Stimulated activated CD8-positive, alpha-beta memory T cell treated with anti-CD3 and anti-CD28 coated beads, Interleukin-15, amount 100 ng/mL, for 4 hours (primary cell): ENCODE results near the gene RFTN1.

ENCODE experiments used
- DNase-seq, 2 donors: peaks; one replicate each; pipeline ENCODE4 v3.0.0-alpha.2; 2020; ENCODE audit warnings: low read depth in 2 of 2

RFTN1 gene

DNA sequence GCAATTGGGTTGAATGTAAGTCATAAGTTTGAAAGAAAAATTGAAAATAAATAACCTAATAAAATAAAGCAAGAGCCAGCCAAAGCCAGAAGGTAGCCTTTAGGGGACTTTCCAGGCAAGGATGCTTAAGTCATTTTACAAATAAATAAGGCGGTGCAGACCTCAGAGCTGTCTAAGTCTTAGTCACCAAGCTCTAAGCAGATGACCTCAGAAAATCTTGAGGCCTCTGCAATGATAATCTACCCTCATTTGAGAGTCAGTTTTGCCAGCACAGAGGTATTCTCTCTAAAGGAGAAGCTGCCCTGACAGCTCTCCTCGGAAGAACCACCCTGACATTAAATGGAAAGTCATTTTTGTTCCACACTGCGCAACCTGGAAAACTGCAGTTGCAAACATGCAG, 134.6 kb downstream of the RFTN1 start:
- no peak for DNase-seq

DNA sequence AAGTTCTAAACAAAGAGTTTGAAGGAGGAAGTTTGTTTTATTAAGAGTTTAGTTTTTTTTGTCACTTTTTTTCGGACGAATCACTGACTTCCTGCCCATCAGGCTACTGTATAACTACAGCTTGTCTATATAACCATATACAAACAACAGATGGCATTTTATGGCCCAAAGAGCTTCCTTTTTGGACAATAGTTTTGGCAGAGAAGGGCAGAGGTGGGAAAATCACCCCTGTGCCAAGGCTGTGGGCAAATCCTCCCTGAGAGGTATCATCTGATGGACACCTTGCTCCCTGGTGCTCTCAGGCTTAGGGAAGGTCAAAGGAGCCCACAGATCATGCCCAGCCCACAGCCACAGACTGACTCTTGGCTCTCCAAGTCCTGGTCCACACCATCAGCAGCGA, 135.1 kb downstream of the RFTN1 start:
- no peak for DNase-seq

- DNase-seq = no peak
These were observed 135.6 kb downstream of the RFTN1 start for GRCh38 chr3:16377847-16378302.

DNA sequence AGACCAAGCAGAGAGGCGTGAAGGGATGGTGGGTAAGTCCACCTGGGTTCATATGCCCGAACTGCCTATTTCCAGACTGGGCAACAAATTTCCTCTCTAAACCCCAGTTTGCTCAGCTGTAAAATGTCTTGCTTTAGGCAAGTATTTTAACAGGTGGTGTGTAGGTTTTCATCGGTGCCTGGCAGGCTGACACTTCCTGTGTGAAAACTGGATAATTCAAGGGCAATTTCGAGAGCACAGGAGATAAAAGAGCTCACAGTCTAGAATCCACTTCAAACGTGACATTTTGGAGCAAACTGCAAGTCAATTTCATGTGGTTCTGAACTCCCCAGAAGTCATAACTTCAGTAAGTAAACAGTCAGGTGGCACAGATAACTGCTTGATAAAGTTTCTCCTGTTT, 136.3 kb downstream of the RFTN1 start:
- DNase-seq = no peak

DNA sequence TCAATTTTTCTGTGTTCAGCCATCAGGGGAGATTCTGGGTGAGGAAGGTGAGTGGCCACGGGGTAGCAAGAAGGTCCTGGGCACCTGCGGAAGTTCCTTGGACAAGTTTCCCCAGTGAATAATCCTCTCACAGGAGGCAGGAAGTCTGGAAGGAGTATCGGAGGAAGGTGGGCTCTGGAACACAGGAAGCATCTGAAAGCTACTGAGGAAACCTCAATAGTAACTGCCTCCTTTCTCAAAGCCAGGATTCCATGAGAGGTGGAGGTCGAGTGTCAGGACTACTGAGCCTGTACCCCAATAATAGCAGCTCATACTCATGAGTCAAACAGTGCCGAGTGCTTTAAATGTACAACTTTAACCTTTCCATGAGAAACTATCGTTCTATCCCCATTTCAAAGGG, 137.6 kb downstream of the RFTN1 start:
- no peak for DNase-seq

GRCh38 chr3:16374935-16375245, 138.6 kb downstream of the RFTN1 start:
- no peak for DNase-seq

DNA sequence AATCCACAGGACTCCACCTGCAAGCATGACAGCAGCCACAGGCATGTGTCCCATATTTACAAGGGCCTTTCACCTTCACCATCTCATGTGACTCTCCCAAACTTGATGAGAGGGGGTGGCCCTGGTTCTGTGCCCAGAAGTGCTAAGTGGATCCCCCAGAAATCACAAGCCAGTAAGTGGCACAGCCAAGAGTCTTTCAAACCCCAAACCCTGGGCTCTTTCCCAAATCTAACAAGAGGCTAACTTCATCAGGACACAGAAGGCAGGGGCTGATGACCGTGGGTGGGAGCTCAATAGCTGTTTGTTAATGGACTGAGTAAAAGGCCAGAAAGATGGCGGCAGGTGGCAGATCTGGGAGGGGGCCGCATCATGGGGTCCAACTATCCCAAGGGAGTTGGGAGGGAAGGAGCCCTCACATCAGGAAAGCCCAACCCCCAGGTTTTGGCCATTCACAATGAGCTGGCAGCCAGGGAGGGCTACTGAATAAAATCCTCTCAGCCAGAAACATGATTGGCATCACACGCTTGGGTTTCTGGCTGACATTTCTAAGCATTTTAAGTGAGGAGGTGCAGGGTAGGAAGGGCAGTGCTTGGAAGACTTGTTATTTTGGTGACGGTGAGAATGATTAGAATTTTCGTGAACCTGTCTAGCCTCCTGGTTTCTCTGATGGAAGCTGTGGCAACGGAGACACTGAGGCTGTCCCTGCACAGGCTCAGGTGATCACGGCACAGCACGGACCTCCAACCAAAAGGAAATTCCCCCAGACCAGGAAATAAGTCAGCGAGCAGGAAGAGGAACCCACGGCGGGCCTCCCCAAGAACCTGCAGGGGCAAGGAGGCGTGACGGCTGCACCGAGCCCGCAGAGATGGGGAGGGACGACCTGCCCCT, 139.2 kb downstream of the RFTN1 start:
- DNase-seq = no peak

DNA sequence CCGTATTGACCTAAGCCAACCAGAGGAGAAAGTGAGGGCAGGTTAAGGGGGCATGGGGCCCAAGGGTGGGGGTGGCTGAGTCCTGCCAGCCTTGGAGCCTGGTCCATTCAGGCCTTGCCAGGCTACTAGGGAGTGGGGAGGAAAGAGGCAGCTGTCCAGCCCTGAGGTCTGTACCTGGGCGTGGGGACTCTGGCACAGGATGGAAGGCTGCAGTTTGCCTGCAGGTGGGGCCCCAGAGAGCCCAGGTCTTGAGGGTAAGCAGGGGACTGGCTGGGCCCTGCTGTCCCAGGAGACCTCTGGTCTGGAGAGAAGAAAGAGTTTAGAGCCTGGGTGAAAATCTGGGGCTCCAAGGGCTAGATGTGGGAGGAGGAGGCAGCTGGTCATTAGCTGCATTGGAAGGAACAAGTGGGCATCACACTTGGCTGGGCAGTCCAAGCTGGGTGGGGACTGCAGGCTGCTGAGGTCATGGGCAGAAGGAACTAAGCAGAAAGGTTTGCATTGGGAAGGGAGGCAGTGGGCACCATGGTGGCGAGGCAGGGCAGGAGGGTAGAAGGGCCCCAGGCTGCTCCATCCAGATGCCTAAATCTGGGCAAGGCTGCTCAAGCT, 140.1 kb downstream of the RFTN1 start:
- DNase-seq = no peak

DNA sequence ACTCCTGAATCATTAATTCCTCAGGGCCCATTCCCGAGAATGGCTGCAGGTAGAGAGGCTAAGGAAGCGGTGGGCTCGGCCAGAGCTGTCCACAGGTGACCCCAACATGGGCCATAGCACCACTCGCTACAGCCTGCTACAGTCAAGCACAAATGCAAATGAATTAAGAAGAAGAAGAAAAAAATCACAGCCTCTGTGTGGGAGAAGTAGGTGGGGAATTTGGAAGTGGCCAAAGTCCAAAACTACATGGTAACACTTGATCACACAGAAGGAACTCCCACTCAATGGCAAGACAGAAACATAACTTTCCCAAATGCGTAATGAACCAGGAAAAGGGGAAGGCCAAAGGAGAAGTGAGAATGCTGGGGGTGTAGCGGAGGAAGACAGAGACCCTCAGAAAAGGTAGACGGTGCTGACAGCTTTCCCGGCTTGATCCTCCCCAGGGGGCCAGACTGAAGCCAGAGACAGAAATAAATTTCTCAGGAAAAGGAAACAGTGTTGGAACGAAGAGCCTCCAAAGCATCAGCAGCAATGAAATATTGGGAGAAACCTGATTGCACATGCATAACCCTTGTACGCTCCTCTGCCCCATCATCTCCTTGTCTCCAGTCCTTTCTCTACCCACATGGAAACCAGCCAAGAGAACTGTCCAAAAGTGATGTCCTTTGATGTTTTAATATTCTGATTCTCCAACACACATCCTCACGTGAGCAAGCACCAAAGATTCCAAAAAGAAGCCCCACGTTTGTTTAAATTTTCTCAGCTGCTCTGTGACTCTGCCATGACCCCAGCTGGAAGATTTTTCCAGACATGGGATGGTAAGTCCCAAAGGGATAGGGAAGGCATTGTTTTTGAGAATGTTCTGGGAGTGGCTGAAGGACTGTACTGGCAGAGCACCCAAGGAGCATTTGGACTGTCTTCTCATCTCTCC, 140.9 kb downstream of the RFTN1 start:
- no peak for DNase-seq

DNA sequence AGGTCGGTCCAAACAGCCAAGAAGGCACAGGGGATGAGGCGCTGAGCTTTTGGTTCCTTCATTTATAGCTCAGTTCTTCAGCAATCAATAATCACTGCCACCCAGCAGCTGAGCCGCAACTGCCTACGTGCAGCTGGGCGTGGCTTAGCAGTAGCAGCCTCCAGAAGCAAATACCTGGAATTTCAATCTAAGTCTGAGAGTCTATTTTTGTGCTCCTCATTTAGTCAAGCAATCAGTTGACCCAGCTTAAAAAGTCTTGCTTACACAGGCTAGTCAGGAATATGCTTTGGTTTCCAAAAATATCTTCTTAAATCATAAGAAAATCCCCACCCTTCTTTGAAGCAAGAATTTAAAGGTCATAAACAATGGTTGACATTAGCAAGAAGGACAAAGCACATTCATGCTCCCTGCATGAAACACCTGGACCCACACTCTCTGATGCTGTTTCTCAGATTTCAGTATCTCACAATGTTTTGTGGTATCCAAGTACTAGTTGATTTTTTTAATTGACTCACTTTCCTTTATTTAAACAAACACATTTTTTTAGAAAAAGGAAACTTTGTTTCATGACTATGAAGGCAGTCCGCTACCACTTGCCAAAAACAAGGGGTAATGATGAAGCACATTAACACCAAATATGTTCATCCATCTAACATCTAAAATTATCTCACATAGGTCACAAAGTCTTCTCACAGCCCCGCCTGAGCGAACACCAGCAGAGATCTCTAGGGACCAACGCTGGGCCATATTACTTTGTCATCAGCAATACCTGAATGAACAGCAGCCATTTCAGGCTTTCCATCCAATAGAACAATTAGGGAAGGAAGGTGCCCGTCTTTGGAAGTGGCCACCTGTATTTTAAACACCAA, 142.4 kb downstream of the RFTN1 start:
- no peak for DNase-seq

DNA sequence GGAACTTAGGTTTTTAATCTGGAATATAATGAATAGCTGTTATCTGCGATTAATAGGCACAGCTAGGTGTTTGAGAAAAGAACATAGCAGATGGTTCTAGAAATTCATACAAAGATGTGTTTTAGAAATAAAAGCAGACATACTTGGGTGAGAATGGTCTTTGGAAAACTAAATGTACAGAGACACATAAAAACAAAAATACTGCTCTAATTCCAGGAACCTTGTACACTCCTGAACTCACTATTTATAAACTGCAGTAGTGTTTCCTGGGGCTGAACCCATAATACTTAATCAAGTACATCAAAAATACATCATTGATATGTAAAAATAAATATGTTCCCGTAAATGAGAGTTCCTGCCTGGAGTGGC, 143.0 kb downstream of the RFTN1 start:
- DNase-seq = no peak

DNA sequence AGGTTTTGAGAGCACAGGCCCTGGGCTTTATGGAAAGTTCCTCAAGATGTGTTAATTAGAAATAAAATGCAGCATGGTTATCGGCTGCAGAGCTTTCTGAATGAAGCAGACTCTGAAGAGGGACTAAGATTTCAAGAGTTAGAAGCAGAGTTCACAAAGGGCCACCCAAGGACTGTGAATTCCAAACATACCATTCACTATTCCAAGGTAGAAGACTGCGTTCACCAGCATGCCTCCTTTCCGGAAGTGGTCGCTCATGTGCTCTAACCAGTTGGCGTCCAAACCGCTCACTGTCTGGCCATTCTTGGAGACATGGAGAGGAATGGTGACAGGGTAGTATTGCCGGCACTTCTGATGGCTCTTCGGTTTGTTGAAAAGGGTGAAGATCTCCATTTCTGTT, 143.6 kb downstream of the RFTN1 start:
- no peak for DNase-seq

- no peak for DNase-seq
These were observed 144.2 kb downstream of the RFTN1 start for GRCh38 chr3:16369276-16369675.

- no peak for DNase-seq
These were observed 146.9 kb downstream of the RFTN1 start for GRCh38 chr3:16366581-16366980.

DNA sequence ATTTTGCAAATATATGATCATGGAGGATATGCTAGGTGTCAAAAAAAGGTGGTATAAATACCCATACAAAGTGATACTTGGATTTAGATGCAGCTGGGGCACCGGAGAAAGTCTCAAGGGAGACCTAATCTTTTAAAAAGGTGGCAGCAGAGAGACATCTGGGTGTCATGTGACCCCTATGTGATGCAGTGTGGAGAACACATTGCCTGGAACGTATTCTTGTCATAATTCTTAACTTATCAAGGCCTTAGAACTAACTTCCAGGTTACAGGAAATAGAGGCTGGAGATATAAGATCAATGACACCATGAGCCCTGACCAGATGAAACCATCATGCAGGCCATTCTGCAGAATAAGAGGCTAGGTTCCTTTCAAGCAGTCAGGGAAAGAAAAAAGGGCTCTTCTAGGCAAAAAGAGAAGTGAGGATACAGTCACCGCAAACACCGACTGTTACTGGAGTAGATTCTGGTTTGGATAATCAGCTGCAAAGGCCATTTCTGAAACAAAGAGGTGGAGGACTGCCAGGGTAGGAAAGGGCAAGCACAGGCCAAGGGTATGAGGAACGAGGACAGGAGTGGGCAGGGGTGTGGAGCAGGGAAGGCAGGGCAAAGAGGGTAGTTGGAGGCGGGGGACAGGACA, 147.9 kb downstream of the RFTN1 start:
- DNase-seq = no peak

- DNase-seq = no peak
These were observed 148.5 kb downstream of the RFTN1 start for GRCh38 chr3:16364963-16365362.

- no peak for DNase-seq
These were observed 149.2 kb downstream of the RFTN1 start for GRCh38 chr3:16364323-16364722.

DNA sequence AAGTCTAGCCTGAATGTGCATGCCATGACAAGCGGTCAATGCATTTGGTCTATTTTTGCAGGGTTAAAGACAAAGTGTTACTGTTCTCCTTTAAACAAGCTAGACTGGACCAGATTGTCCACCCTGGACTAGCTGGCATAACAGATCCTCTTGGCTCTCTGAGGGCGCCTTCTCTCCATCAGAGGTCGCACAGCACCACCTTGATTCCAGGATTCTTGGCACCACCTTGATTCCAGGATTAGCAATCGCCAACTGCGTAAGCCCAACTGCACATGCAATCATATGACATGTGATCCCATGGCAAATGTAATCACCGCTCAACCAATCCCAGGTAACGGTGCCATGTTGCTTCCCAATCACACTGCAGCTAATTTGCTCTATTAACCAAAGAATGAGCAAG, 149.9 kb downstream of the RFTN1 start:
- no peak for DNase-seq

GRCh38 chr3:16362770-16363169, 150.7 kb downstream of the RFTN1 start:
- no peak for DNase-seq

DNA sequence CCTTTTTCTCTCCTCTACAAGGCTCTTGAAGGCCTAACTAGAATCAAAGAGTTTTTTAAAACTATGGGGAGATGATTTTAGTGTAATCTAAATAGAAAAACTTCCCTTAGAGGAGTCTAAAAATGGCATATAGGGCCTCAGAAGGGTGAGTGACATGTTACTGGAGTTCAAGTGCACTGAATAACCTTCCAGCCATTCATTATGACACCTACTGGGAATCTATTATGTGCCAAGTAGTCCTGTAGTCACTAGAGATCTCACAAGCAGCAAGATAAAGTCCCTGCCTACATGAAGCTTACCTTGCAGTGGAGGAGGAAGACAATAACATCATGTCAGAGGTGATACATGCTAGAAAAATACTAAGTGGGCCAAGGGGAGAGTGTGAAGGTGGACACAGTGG, 152.4 kb downstream of the RFTN1 start:
- no peak for DNase-seq

- DNase-seq = no peak
These were observed 154.2 kb downstream of the RFTN1 start for GRCh38 chr3:16359331-16359730.
